ENCODE measurements around the gene KLHL7.

The KLHL7 gene

DNA sequence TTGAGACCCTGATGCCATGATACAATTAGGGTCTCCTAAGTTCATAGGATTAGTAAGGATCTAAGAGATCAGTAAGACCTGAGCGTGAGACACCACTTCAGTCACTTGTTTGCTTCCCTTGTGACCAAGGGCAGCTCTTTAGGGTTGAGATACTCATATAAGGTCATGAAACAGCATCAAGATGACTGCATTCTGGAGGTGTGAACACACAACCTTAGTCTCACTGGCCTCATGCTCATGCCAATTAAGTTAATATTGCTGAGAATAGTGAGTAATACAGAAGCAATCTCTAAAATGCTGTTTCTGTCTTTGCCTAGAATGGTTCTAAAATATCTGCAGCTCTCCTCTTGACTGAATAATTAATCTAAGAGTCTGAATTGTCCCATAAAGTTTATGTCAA is 39.6 kb upstream of the KLHL7 start:
- DNase-seq, result no peak
- no peak overlapping the region for H3K14ac ChIP-seq (ENCODE audit: low read length)
- H3K18ac ChIP-seq (ENCODE audit: low read length), result no peak overlapping the region
- no peak overlapping the region for H2BK12ac ChIP-seq (ENCODE audit: low read length)
- no peak overlapping the region for H2AK5ac ChIP-seq (ENCODE audit: low read length)
- H3K4me3 ChIP-seq (ENCODE audit: low read depth, low read length), result no peak overlapping the region
- H4K8ac ChIP-seq (ENCODE audit: low read depth, low read length), result no peak overlapping the region
- no peaks in the 10 kb centered on the region for H3K79me2 ChIP-seq (ENCODE audit: control insufficient read depth, insufficient read depth, low read length, poor library complexity)
- H4K91ac ChIP-seq (ENCODE audit: low read depth, low read length), result no peak overlapping the region
- H3K27ac ChIP-seq (ENCODE audit: low read depth, low read length), result no peak overlapping the region
- no peak overlapping the region for H2BK5ac ChIP-seq (ENCODE audit: low read depth, low read length, poor library complexity)
- H3K27me3 ChIP-seq (ENCODE audit: insufficient read depth, low read length), result no peaks in the 10 kb centered on the region
- no peak overlapping the region for H3K23ac ChIP-seq (ENCODE audit: low read length)
- no CpG with 5 or more reads among the region's 1 CpG for WGBS (ENCODE audit: extremely low coverage, insufficient coverage, insufficient read length)
- no peak overlapping the region for H3K4ac ChIP-seq (ENCODE audit: low read depth, low read length)
- H3K4me2 ChIP-seq (ENCODE audit: low read length), result no peak overlapping the region
- H2BK120ac ChIP-seq (ENCODE audit: insufficient read depth, low read length, poor library complexity), result no peak overlapping the region
- no peaks in the 10 kb centered on the region for H3K9me3 ChIP-seq (ENCODE audit: insufficient read depth, low read depth, low read length)
- no peak overlapping the region for H4K12ac ChIP-seq (ENCODE audit: low read depth, low read length)
- no peaks in the 10 kb centered on the region for H3K36me3 ChIP-seq (ENCODE audit: control insufficient read depth in 1 of 2, insufficient read depth in 2 of 2, low read length in 2 of 2)
- H2AFZ ChIP-seq (ENCODE audit: insufficient read depth, low read length, poor library complexity), result no peak overlapping the region
- H3K4me1 ChIP-seq (ENCODE audit: control insufficient read depth in 1 of 2, insufficient read depth in 2 of 2, low read length in 2 of 2), result peaks cover 0 to 2% of the 10 kb centered on the region in 2 experiments
- H3K9ac ChIP-seq (ENCODE audit: low read length), result no peak overlapping the region
- H3K79me1 ChIP-seq (ENCODE audit: low read length), result no peaks in the 10 kb centered on the region

DNA sequence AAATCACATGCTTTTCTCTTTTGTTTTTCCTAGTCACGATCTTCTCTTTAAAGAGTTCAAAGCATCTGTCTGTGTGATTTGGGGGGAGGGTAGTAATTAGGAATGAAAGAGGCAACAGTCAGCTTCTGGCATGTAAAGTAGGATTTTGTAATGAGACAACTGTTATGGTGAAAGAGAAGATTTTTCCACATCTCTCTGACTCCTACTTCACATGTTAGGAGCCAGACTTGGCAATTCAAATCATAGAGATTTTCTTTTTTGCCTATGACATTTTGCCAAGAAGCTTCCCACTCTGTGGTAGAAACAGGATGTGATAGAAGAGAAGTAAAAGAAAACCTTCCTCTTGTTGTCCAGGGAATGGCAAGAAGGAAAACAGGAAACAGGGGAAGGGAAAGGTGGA is 38.3 kb upstream of the KLHL7 start:
- Histone ChIP-seq H3K27ac (ENCODE audit: low read depth, low read length) (no peak overlapping the region), H3K4me2 (ENCODE audit: low read length) (no peak overlapping the region), H2BK5ac (ENCODE audit: low read depth, low read length, poor library complexity) (no peak overlapping the region), H3K9ac (ENCODE audit: low read length) (no peak overlapping the region), H3K4me3 (ENCODE audit: low read depth, low read length) (no peak overlapping the region), H2BK12ac (ENCODE audit: low read length) (no peak overlapping the region), H3K27me3 (ENCODE audit: insufficient read depth, low read length) (no peaks in the 10 kb centered on the region), H3K4me1 (ENCODE audit: control insufficient read depth in 1 of 2, insufficient read depth in 2 of 2, low read length in 2 of 2) (peaks cover 0 to 2% of the 10 kb centered on the region in 2 experiments), H2AK5ac (ENCODE audit: low read length) (no peak overlapping the region), H3K4ac (ENCODE audit: low read depth, low read length) (no peak overlapping the region), H3K23ac (ENCODE audit: low read length) (no peak overlapping the region), H3K9me3 (ENCODE audit: insufficient read depth, low read depth, low read length) (no peaks in the 10 kb centered on the region), H3K18ac (ENCODE audit: low read length) (no peak overlapping the region), H2AFZ (ENCODE audit: insufficient read depth, low read length, poor library complexity) (no peak overlapping the region), H4K8ac (ENCODE audit: low read depth, low read length) (no peak overlapping the region), H3K79me1 (ENCODE audit: low read length) (no peaks in the 10 kb centered on the region), H2BK120ac (ENCODE audit: insufficient read depth, low read length, poor library complexity) (no peak overlapping the region), H4K91ac (ENCODE audit: low read depth, low read length) (no peak overlapping the region), H3K14ac (ENCODE audit: low read length) (no peak overlapping the region), H3K79me2 (ENCODE audit: control insufficient read depth, insufficient read depth, low read length, poor library complexity) (no peaks in the 10 kb centered on the region), H3K36me3 (ENCODE audit: control insufficient read depth in 1 of 2, insufficient read depth in 2 of 2, low read length in 2 of 2) (no peaks in the 10 kb centered on the region), H4K12ac (ENCODE audit: low read depth, low read length) (no peak overlapping the region)
- no peak for DNase-seq
- no CpG with 5 or more reads among the region's 1 CpG for WGBS (ENCODE audit: extremely low coverage, insufficient coverage, insufficient read length)

DNA sequence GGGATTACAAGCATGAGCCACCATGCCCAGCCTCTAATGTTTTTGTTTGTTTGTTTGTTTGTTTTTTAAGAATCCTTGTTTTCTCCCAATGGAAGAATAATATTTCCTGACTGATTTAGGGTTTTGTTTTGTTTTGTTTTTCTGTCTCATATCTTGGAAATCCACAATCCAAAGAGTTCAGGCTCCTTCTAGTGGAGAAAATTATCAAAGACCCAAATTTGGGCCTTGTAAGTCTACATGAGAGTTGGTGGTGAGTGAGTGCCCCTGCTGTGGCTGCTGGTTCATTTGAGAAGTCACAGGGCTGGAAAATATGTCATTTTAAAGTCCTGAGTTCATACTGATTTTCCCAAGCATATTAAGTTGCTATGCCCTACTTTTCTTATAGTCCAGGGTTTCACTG is 33.5 kb upstream of the KLHL7 start:
- H2BK12ac ChIP-seq (ENCODE audit: low read length), result no peak overlapping the region
- no peaks in the 10 kb centered on the region for H3K9me3 ChIP-seq (ENCODE audit: insufficient read depth, low read depth, low read length)
- H3K4me1 ChIP-seq (ENCODE audit: control insufficient read depth in 1 of 2, insufficient read depth in 2 of 2, low read length in 2 of 2), result peaks cover 0 to 2% of the 10 kb centered on the region in 2 experiments
- no peak overlapping the region for H3K18ac ChIP-seq (ENCODE audit: low read length)
- H3K23ac ChIP-seq (ENCODE audit: low read length), result no peak overlapping the region
- H2BK5ac ChIP-seq (ENCODE audit: low read depth, low read length, poor library complexity), result no peak overlapping the region
- no peak overlapping the region for H3K4me2 ChIP-seq (ENCODE audit: low read length)
- no peak overlapping the region for H4K8ac ChIP-seq (ENCODE audit: low read depth, low read length)
- H3K9ac ChIP-seq (ENCODE audit: low read length), result no peak overlapping the region
- no peak overlapping the region for H3K14ac ChIP-seq (ENCODE audit: low read length)
- H3K27ac ChIP-seq (ENCODE audit: low read depth, low read length), result no peak overlapping the region
- peak in 1 of 2 donors; percentile 38 for DNase-seq
- H2BK120ac ChIP-seq (ENCODE audit: insufficient read depth, low read length, poor library complexity), result no peak overlapping the region
- no peak overlapping the region for H2AK5ac ChIP-seq (ENCODE audit: low read length)
- no peak overlapping the region for H3K4me3 ChIP-seq (ENCODE audit: low read depth, low read length)
- no peaks in the 10 kb centered on the region for H3K79me2 ChIP-seq (ENCODE audit: control insufficient read depth, insufficient read depth, low read length, poor library complexity)
- no peaks in the 10 kb centered on the region for H3K36me3 ChIP-seq (ENCODE audit: control insufficient read depth in 1 of 2, insufficient read depth in 2 of 2, low read length in 2 of 2)
- H3K27me3 ChIP-seq (ENCODE audit: insufficient read depth, low read length), result no peaks in the 10 kb centered on the region
- no peak overlapping the region for H4K91ac ChIP-seq (ENCODE audit: low read depth, low read length)
- no peak overlapping the region for H2AFZ ChIP-seq (ENCODE audit: insufficient read depth, low read length, poor library complexity)
- H3K4ac ChIP-seq (ENCODE audit: low read depth, low read length), result no peak overlapping the region
- no peak overlapping the region for H4K12ac ChIP-seq (ENCODE audit: low read depth, low read length)
- H3K79me1 ChIP-seq (ENCODE audit: low read length), result no peaks in the 10 kb centered on the region

DNA sequence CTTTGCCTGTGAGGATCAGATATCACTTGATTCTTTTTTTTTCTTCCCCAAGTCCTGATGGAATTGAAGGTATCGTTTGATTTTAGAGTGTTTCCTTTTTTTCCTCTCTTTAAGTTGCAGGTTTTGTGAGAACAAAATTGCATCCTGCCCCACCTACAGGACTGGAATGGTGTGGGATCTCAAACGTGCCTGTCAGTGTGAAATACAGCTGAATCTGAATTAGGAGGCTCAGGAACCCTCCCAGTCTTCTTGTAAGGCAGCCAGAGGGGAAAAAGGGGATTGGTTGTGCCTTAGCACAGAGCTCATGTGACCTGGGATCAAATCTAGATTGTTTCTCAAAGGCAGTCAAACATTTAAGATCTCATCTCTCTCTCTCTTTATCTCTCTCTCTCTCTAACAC is 32.7 kb upstream of the KLHL7 start:
- H3K4me3 ChIP-seq (ENCODE audit: low read depth, low read length), result no peak overlapping the region
- no peaks in the 10 kb centered on the region for H3K79me2 ChIP-seq (ENCODE audit: control insufficient read depth, insufficient read depth, low read length, poor library complexity)
- H2AFZ ChIP-seq (ENCODE audit: insufficient read depth, low read length, poor library complexity), result no peak overlapping the region
- H3K4ac ChIP-seq (ENCODE audit: low read depth, low read length), result no peak overlapping the region
- H2BK5ac ChIP-seq (ENCODE audit: low read depth, low read length, poor library complexity), result no peak overlapping the region
- no peaks in the 10 kb centered on the region for H3K36me3 ChIP-seq (ENCODE audit: control insufficient read depth in 1 of 2, insufficient read depth in 2 of 2, low read length in 2 of 2)
- H2BK120ac ChIP-seq (ENCODE audit: insufficient read depth, low read length, poor library complexity), result no peak overlapping the region
- no CpG with 5 or more reads among the region's 2 CpGs for WGBS (ENCODE audit: extremely low coverage, insufficient coverage, insufficient read length)
- no peak overlapping the region for H4K8ac ChIP-seq (ENCODE audit: low read depth, low read length)
- no peak overlapping the region for H3K14ac ChIP-seq (ENCODE audit: low read length)
- peaks cover 0 to 7% of the 10 kb centered on the region in 2 experiments for H3K4me1 ChIP-seq (ENCODE audit: control insufficient read depth in 1 of 2, insufficient read depth in 2 of 2, low read length in 2 of 2)
- no peak for DNase-seq
- H4K91ac ChIP-seq (ENCODE audit: low read depth, low read length), result no peak overlapping the region
- H3K9ac ChIP-seq (ENCODE audit: low read length), result no peak overlapping the region
- no peak overlapping the region for H3K27ac ChIP-seq (ENCODE audit: low read depth, low read length)
- H4K12ac ChIP-seq (ENCODE audit: low read depth, low read length), result no peak overlapping the region
- no peaks in the 10 kb centered on the region for H3K9me3 ChIP-seq (ENCODE audit: insufficient read depth, low read depth, low read length)
- H3K23ac ChIP-seq (ENCODE audit: low read length), result no peak overlapping the region
- H2AK5ac ChIP-seq (ENCODE audit: low read length), result no peak overlapping the region
- H2BK12ac ChIP-seq (ENCODE audit: low read length), result no peak overlapping the region
- H3K4me2 ChIP-seq (ENCODE audit: low read length), result no peak overlapping the region
- H3K18ac ChIP-seq (ENCODE audit: low read length), result no peak overlapping the region
- peaks cover 4% of the 10 kb centered on the region for H3K79me1 ChIP-seq (ENCODE audit: low read length)
- no peaks in the 10 kb centered on the region for H3K27me3 ChIP-seq (ENCODE audit: insufficient read depth, low read length)
